ENCODE results near the gene MRPL4. TPM values are rescaled to one million over a fixed set of nuclear protein-coding genes. Genes with fewer than 3 reads are reported as not detected.
A peak's percentile ranks its signal among the peaks of the same experiment; 100 is the strongest.

Gene MRPL4
- total and polyA plus RNA-seq, 2 of the 13 experiments (the other 11 are each of a cell fraction or from before 2014, with no cell fraction given): 40.6 to 42.5 TPM

DNA sequence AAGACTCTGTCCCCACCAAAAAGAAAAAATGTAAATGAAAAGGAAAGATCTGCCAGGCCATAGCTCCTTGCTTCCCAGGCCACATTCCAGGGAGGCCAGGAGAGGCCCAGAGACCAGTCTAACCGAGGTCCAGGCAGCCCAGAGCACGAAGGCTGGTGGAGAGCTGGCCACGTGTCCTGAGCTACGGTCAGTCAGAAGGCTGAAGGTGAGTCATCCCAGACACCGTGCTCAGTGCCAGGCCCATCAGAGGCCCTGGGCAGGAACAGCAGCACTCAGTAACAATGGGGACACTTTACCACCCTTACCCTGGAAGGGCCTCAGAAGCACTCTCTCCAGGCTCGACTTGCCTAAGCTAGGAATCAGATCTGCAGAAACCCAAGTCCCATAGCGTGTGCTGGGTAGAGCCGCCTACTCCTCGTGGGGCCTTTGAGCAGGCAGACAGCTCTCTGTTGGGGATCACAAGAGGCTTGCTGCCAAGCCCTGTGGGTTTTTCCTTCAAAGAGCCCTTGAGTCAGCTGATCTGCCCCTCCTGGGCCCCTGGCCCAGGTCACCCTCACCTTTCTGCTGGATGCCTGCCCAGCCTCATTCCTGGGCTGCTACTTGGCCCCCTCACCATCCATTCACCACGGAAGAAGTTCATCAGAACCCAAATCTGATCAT lies 45.7 kb upstream of the MRPL4 start (continued):
- TF ChIP-seq, protein P1, sequence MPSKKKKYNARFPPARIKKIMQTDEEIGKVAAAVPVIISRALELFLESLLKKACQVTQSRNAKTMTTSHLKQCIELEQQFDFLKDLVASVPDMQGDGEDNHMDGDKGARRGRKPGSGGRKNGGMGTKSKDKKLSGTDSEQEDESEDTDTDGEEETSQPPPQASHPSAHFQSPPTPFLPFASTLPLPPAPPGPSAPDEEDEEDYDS (CRISPR knock-in tag; IDR thresholded peaks at IDR 0.05): no peak
- TF ChIP-seq MIXL1 (CRISPR knock-in tag; IDR thresholded peaks at IDR 0.05) (no peak), CHCHD3 (CRISPR knock-in tag; IDR thresholded peaks at IDR 0.05) (no peak), ZNF598 (CRISPR knock-in tag; IDR thresholded peaks at IDR 0.05; ENCODE audit: borderline replicate concordance) (no peak), TEAD3 (CRISPR knock-in tag; optimal IDR thresholded peaks at IDR 0.05; ENCODE audit: borderline replicate concordance) (peak; percentile 96), ARNTL (CRISPR knock-in tag; IDR thresholded peaks at IDR 0.05) (0 out of 2 replicates have a peak, but pooled peaks have one; percentile 21), HDAC2 (CRISPR knock-in tag; IDR thresholded peaks at IDR 0.05) (no peak), SP4 (CRISPR knock-in tag; IDR thresholded peaks at IDR 0.05) (no peak), ELF3 (CRISPR knock-in tag; IDR thresholded peaks at IDR 0.05) (peak; percentile 52; the same call in 1 of the 2 replicates), HMGA1 (CRISPR knock-in tag; conservative IDR thresholded peaks at IDR 0.05) (no peak), ZNF605 (CRISPR knock-in tag; IDR thresholded peaks at IDR 0.05) (no peak), TCF7L2 (IDR thresholded peaks at IDR 0.05; ENCODE audit: low read depth, low read length) (no peak), XBP1 (CRISPR knock-in tag; IDR thresholded peaks at IDR 0.05) (0 out of 2 replicates have a peak, but pooled peaks have one; percentile 32), ZNF678 (CRISPR knock-in tag; IDR thresholded peaks at IDR 0.05) (no peak), NR1H2 (CRISPR knock-in tag; IDR thresholded peaks at IDR 0.05; ENCODE audit: borderline replicate concordance, low read depth) (no peak), ARNT (IDR thresholded peaks at IDR 0.05) (no peak), THYN1 (CRISPR knock-in tag; IDR thresholded peaks at IDR 0.05; ENCODE audit: borderline replicate concordance, low read depth) (no peak), ZIK1 (CRISPR knock-in tag; IDR thresholded peaks at IDR 0.05; ENCODE audit: borderline replicate concordance, low read depth) (no peak), ELF1 (CRISPR knock-in tag; IDR thresholded peaks at IDR 0.05) (no peak), KLF15 (CRISPR knock-in tag; IDR thresholded peaks at IDR 0.05; ENCODE audit: borderline replicate concordance) (no peak), WIZ (CRISPR knock-in tag; IDR thresholded peaks at IDR 0.05) (no peak), MED8 (CRISPR knock-in tag; IDR thresholded peaks at IDR 0.05; ENCODE audit: insufficient replicate concordance) (no peak), ZBTB21 (CRISPR knock-in tag; IDR thresholded peaks at IDR 0.05) (no peak), KDM5B (CRISPR knock-in tag; IDR thresholded peaks at IDR 0.05; ENCODE audit: borderline replicate concordance) (no peak), SMAD3 (CRISPR knock-in tag; IDR thresholded peaks at IDR 0.05) (peak; percentile 62; the same call in 1 of the 2 replicates), IRX3 (CRISPR knock-in tag; IDR thresholded peaks at IDR 0.05; ENCODE audit: borderline replicate concordance, low read depth) (no peak), ADNP (CRISPR knock-in tag; IDR thresholded peaks at IDR 0.05) (no peak), KDM1A (CRISPR knock-in tag; IDR thresholded peaks at IDR 0.05) (no peak)
- TF ChIP-seq, protein P2, sequence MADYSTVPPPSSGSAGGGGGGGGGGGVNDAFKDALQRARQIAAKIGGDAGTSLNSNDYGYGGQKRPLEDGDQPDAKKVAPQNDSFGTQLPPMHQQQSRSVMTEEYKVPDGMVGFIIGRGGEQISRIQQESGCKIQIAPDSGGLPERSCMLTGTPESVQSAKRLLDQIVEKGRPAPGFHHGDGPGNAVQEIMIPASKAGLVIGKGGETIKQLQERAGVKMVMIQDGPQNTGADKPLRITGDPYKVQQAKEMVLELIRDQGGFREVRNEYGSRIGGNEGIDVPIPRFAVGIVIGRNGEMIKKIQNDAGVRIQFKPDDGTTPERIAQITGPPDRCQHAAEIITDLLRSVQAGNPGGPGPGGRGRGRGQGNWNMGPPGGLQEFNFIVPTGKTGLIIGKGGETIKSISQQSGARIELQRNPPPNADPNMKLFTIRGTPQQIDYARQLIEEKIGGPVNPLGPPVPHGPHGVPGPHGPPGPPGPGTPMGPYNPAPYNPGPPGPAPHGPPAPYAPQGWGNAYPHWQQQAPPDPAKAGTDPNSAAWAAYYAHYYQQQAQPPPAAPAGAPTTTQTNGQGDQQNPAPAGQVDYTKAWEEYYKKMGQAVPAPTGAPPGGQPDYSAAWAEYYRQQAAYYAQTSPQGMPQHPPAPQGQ (CRISPR knock-in tag; IDR thresholded peaks at IDR 0.05; ENCODE audit: borderline replicate concordance): no peak
- TF ChIP-seq, protein P3, sequence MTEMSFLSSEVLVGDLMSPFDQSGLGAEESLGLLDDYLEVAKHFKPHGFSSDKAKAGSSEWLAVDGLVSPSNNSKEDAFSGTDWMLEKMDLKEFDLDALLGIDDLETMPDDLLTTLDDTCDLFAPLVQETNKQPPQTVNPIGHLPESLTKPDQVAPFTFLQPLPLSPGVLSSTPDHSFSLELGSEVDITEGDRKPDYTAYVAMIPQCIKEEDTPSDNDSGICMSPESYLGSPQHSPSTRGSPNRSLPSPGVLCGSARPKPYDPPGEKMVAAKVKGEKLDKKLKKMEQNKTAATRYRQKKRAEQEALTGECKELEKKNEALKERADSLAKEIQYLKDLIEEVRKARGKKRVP (CRISPR knock-in tag; IDR thresholded peaks at IDR 0.05): no peak

Data from HepG2 (cell line).